Prostate gland (tissue), 2 donors: ENCODE results near the gene NFKB1. TPM values are rescaled to one million over a fixed set of nuclear protein-coding genes. Genes with fewer than 3 reads are reported as not detected.
"Not testable (repeated sequence)": the region's sequence is repeated elsewhere in the genome, so short reads cannot be mapped to it uniquely, and the experiment has no call there.

Source experiments
- DNase-seq: peaks from one replicate; pipeline ENCODE4 v3.0.0-alpha.2; 2019; ENCODE audit warnings: low spot score
- H3K27ac ChIP-seq, 2 donors: fragments of 200-600 bp; sonication (generic); 2 replicates each; pipeline ENCODE4 v1.5.1; 2017 to 2019
- H3K27me3 ChIP-seq: fragments of 200-600 bp; sonication (generic); replicated peaks from 2 replicates; pipeline ENCODE4 v1.5.1; 2019; ENCODE audit not compliant: insufficient read depth
- H3K36me3 ChIP-seq, 2 donors: fragments of 200-600 bp; sonication (generic); 1 replicate in 1 of 2; 2 replicates in 1 of 2; pipeline versions ENCODE4 v1.5.1 to v1.8.1; 2017 to 2019
- H3K4me1 ChIP-seq: fragments of 200-600 bp; sonication (generic); replicated peaks from 2 replicates; pipeline ENCODE4 v1.5.1; 2019
- H3K4me3 ChIP-seq, 2 donors: fragments of 200-600 bp; sonication (generic); 2 replicates each; pipeline ENCODE4 v1.5.1; 2017 to 2019
- H3K9me3 ChIP-seq: fragments of 200-600 bp; sonication (generic); 2 replicates; pipeline ENCODE4 v1.5.1; 2017
- CTCF ChIP-seq, 4 experiments: fragments of 200-600 bp in 2 of 4; fragments of 450-650 bp in 2 of 4; sonication (generic) in 2 of 4; IDR thresholded peaks; 1 replicate in 3 of 4; 2 replicates in 1 of 4; pipeline ENCODE4 v1.5.1; 2016 to 2019; ENCODE audit warnings: antibody characterized with exemption in 4 of 4, mild to moderate bottlenecking in 2 of 4, moderate library complexity in 2 of 4
- POLR2A ChIP-seq: fragments of 450-650 bp; IDR thresholded peaks from one replicate; pipeline ENCODE4 v1.6.1; 2016; ENCODE audit warnings: antibody characterized with exemption, mild to moderate bottlenecking
- POLR2AphosphoS5 ChIP-seq: sonication (generic); formaldehyde crosslinking; IDR thresholded peaks from one replicate; pipeline ENCODE4 v1.6.1; 2017; ENCODE audit warnings: antibody characterized with exemption
- WGBS: methylation state at CpG from one replicate; pipeline ENCODE4 v1.1.5; 2018; 5-methylcytosine and 5-hydroxymethylcytosine counted together
- intact Hi-C: fragments of 100-400 bp; cut with DNase I; formaldehyde crosslinking; loops from one replicate; pipeline ENCODE4 v1.14.2; 2022
- total RNA-seq, 2 donors: library from RNA; depleted of rRNA; stranded (reverse); fragments of >200 nt; gene quantifications; one replicate each; pipeline ENCODE4 v1.1.0, GENCODE V29; 2016

NFKB1 gene
- total RNA-seq, 2 donors from 2014 or later = 32.3 to 35.4 TPM

- no peaks in the 10 kb centered on the region for H3K4me1 ChIP-seq
- H3K9me3 ChIP-seq = no peaks in the 10 kb centered on the region
- 50% methylated on average over 1 of the region's 1 CpG for WGBS
- intact Hi-C loops = no loop called here
- H3K4me3 ChIP-seq = no peak overlapping the region
- H3K36me3 ChIP-seq = no peaks in the 10 kb centered on the region
- TF ChIP-seq CTCF (IDR thresholded peaks at IDR 0.05) = no peak
- no peak for TF ChIP-seq POLR2AphosphoS5
- no peak for TF ChIP-seq POLR2A
- H3K27ac ChIP-seq = no peak overlapping the region
- no peaks in the 10 kb centered on the region for H3K27me3 ChIP-seq
- DNase-seq = no peak
Measured at GRCh38 chr4:102473476-102473875, 27.7 kb upstream of the NFKB1 start.

GRCh38 chr4:102474736-102475504 lies 26.2 kb upstream of the NFKB1 start:
- intact Hi-C loops = no loop called here
- H3K36me3 ChIP-seq = no peaks in the 10 kb centered on the region
- H3K4me3 ChIP-seq = no peak overlapping the region
- TF ChIP-seq POLR2A (no peak), POLR2AphosphoS5 (no peak), CTCF (IDR thresholded peaks at IDR 0.05) (no peak)
- no peaks in the 10 kb centered on the region for H3K9me3 ChIP-seq
- no peaks in the 10 kb centered on the region for H3K27me3 ChIP-seq
- no peaks in the 10 kb centered on the region for H3K4me1 ChIP-seq
- no peak for DNase-seq
- no peak overlapping the region for H3K27ac ChIP-seq
- WGBS = 75% methylated on average over 5 of the region's 5 CpGs

GRCh38 chr4:102477657-102478056 lies 23.5 kb upstream of the NFKB1 start:
- no peaks in the 10 kb centered on the region for H3K36me3 ChIP-seq
- H3K27ac ChIP-seq = no peak overlapping the region
- TF ChIP-seq CTCF (IDR thresholded peaks at IDR 0.05) (no peak), POLR2A (no peak)
- intact Hi-C loops = no loop called here
- no peak overlapping the region for H3K4me3 ChIP-seq
- H3K4me1 ChIP-seq = no peaks in the 10 kb centered on the region
- H3K27me3 ChIP-seq = no peaks in the 10 kb centered on the region
- no peak for DNase-seq
- no peaks in the 10 kb centered on the region for H3K9me3 ChIP-seq
- 88% methylated on average over 3 of the region's 3 CpGs for WGBS

GRCh38 chr4:102478186-102478585 lies 23.0 kb upstream of the NFKB1 start:
- Histone ChIP-seq H3K9me3 (no peaks in the 10 kb centered on the region), H3K4me1 (no peaks in the 10 kb centered on the region), H3K27ac (no peak overlapping the region), H3K36me3 (no peaks in the 10 kb centered on the region), H3K27me3 (no peaks in the 10 kb centered on the region), H3K4me3 (no peak overlapping the region)
- WGBS = 73% methylated on average over 7 of the region's 7 CpGs
- no peak for DNase-seq
- TF ChIP-seq CTCF (IDR thresholded peaks at IDR 0.05) (no peak), POLR2AphosphoS5 (no peak), POLR2A (no peak)
- intact Hi-C loops = no loop called here

- DNase-seq, H3K9me3 ChIP-seq, H3K4me3 ChIP-seq, H3K4me1 ChIP-seq, H3K36me3 ChIP-seq, intact Hi-C loops, H3K27me3 ChIP-seq, H3K27ac ChIP-seq: not testable (repeated sequence)
- 91% methylated on average over 2 of the region's 2 CpGs for WGBS
Measured at GRCh38 chr4:102479832-102480231, 21.3 kb upstream of the NFKB1 start.
